AG10803 (cell line): ENCODE measurements around the gene CAPZA1.

ENCODE experiments used
- DNase-seq: peaks from one replicate; pipeline ENCODE4 v3.0.0; 2010; ENCODE audit warnings: low read depth
- H3K4me3 ChIP-seq: 2 replicates; pipeline ENCODE4 v1.5.1; 2011; ENCODE audit warnings: mild to moderate bottlenecking, low read length, control low read depth
- CTCF ChIP-seq: conservative IDR thresholded peaks from 2 replicates; pipeline ENCODE4 v1.5.1; 2011; ENCODE audit warnings: mild to moderate bottlenecking, low read length, control low read depth, inconsistent platforms

CAPZA1 gene

GRCh38 chr1:112688781-112689193 is 69.2 kb downstream of the CAPZA1 start:
- H3K4me3 ChIP-seq, result no peak overlapping the region
- DNase-seq, result no peak
- no peak for TF ChIP-seq CTCF

- no peak for DNase-seq
These were observed 69.7 kb downstream of the CAPZA1 start for GRCh38 chr1:112689196-112689841.

GRCh38 chr1:112689842-112690237 is 70.2 kb downstream of the CAPZA1 start:
- H3K4me3 ChIP-seq, result no peak overlapping the region
- no peak for DNase-seq
- no peak for TF ChIP-seq CTCF

More at GRCh38 chr1:112689196-112689841, 69.7 kb downstream of the CAPZA1 start:
- no peak overlapping the region for H3K4me3 ChIP-seq
- TF ChIP-seq CTCF, result no peak

- TF ChIP-seq CTCF, result no peak
- H3K4me3 ChIP-seq, result no peak overlapping the region
- no peak for DNase-seq
These were observed 73.0 kb downstream of the CAPZA1 start for GRCh38 chr1:112692681-112693080.

GRCh38 chr1:112693821-112694220 is 74.2 kb downstream of the CAPZA1 start:
- DNase-seq, result no peak
- no peak for TF ChIP-seq CTCF
- no peak overlapping the region for H3K4me3 ChIP-seq

- no peak for TF ChIP-seq CTCF
- no peak overlapping the region for H3K4me3 ChIP-seq
- DNase-seq, result no peak
These were observed 74.8 kb downstream of the CAPZA1 start for GRCh38 chr1:112694363-112694929.

GRCh38 chr1:112695276-112695675 is 75.6 kb downstream of the CAPZA1 start:
- DNase-seq, result no peak
- no peak for TF ChIP-seq CTCF
- no peak overlapping the region for H3K4me3 ChIP-seq
